ENCODE results near the gene TNFAIP8L3.
"Not testable (repeated sequence)": the region's sequence is repeated elsewhere in the genome, so short reads cannot be mapped to it uniquely, and the experiment has no call there.

TNFAIP8L3 gene

GRCh38 chr15:51094606-51095569, at the start of gene TNFAIP8L3:
TSS of gene TNFAIP8L3 (minus strand) at chr15:51094906. CDS start at chr15:51094595, 311 bp downstream.
- H3K27ac ChIP-seq = no peak within 1 kb of the TSS
- TF ChIP-seq ZFX (IDR thresholded peaks at IDR 0.05; ENCODE audit: borderline replicate concordance) (no peak), CTCF (IDR thresholded peaks at IDR 0.05) (no peak)

- no peak overlapping the region for H3K27ac ChIP-seq
- TF ChIP-seq CTCF (IDR thresholded peaks at IDR 0.05) (no peak), ZFX (IDR thresholded peaks at IDR 0.05; ENCODE audit: borderline replicate concordance) (no peak)
Measured at GRCh38 chr15:51144021-51144532, 49.4 kb upstream of the TNFAIP8L3 start.

DNA sequence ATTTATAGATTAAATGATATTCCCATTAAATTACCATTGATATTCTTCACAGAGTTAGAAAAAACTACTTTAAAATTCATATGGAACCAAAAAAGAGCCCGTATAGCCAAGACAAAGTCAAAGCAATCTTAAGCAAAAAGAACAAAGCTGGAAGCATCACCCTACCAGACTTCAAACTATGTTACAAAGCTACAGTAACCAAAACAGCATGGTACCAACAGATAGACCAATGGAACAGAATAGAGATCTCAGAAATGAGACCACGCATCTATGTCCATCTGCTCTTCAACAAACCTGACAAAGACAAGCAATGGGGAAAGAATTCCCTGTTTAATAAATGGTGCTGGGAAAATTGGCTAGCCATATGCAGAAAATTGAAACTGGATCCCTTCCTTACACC, 45.6 kb upstream of the TNFAIP8L3 start:
- not testable (repeated sequence) for H3K27ac ChIP-seq

- no peak overlapping the region for H3K27ac ChIP-seq
- TF ChIP-seq CTCF (IDR thresholded peaks at IDR 0.05) (no peak), ZFX (IDR thresholded peaks at IDR 0.05; ENCODE audit: borderline replicate concordance) (no peak)
Measured at GRCh38 chr15:51139091-51139490, 44.4 kb upstream of the TNFAIP8L3 start.

- TF ChIP-seq CTCF (IDR thresholded peaks at IDR 0.05) = no peak
- TF ChIP-seq ZFX (IDR thresholded peaks at IDR 0.05; ENCODE audit: borderline replicate concordance) = no peak
- no peak overlapping the region for H3K27ac ChIP-seq
Measured at GRCh38 chr15:51137880-51138430, 43.2 kb upstream of the TNFAIP8L3 start.

GRCh38 chr15:51137024-51137423, 42.3 kb upstream of the TNFAIP8L3 start:
- H3K27ac ChIP-seq = no peak overlapping the region
- TF ChIP-seq CTCF (IDR thresholded peaks at IDR 0.05) (no peak), ZFX (IDR thresholded peaks at IDR 0.05; ENCODE audit: borderline replicate concordance) (no peak)

- H3K27ac ChIP-seq = no peak overlapping the region
- TF ChIP-seq CTCF (IDR thresholded peaks at IDR 0.05) = no peak
- TF ChIP-seq ZFX (IDR thresholded peaks at IDR 0.05; ENCODE audit: borderline replicate concordance) = no peak
Measured at GRCh38 chr15:51135276-51135675, 40.6 kb upstream of the TNFAIP8L3 start.
